Osteocyte (in vitro differentiated cells): Measurements from ENCODE around the gene MYO16. TPM values are rescaled to one million over a fixed set of nuclear protein-coding genes. Genes with fewer than 3 reads are reported as not detected.

ENCODE experiments used
- DNase-seq: peaks from one replicate; pipeline ENCODE4 v3.0.0; 2021; ENCODE audit warnings: mixed read lengths; ENCODE audit not compliant: unreplicated experiment; ENCODE audit errors: extremely low spot score
- H3K27ac Mint-ChIP-seq: one replicate; pipeline ENCODE4 v1.8.0; 2021; ENCODE audit warnings: mild to moderate bottlenecking, mixed read lengths; ENCODE audit not compliant: unreplicated experiment
- H3K27me3 Mint-ChIP-seq: one replicate; pipeline ENCODE4 v1.8.0; 2021; ENCODE audit warnings: mixed read lengths; ENCODE audit not compliant: unreplicated experiment
- H3K36me3 Mint-ChIP-seq: one replicate; pipeline ENCODE4 v1.8.0; 2021; ENCODE audit warnings: mixed read lengths; ENCODE audit not compliant: unreplicated experiment
- H3K4me1 Mint-ChIP-seq: one replicate; pipeline ENCODE4 v1.8.0; 2021; ENCODE audit warnings: mixed read lengths; ENCODE audit not compliant: unreplicated experiment
- H3K4me3 Mint-ChIP-seq: one replicate; pipeline ENCODE4 v1.8.0; 2021; ENCODE audit warnings: mild to moderate bottlenecking, moderate library complexity, mixed read lengths; ENCODE audit not compliant: unreplicated experiment
- H3K9me3 Mint-ChIP-seq: one replicate; pipeline ENCODE4 v1.8.0; 2021; ENCODE audit warnings: mixed read lengths; ENCODE audit not compliant: unreplicated experiment
- CTCF ChIP-seq: fragments of 200-600 bp; sonication (generic); IDR thresholded peaks from 2 replicates; pipeline ENCODE4 v1.5.0; 2021; ENCODE audit warnings: antibody characterized with exemption, mild to moderate bottlenecking, moderate library complexity
- total RNA-seq: library from RNA; stranded (reverse); gene quantifications from 2 replicates; pipeline ENCODE4 v1.2.1, GENCODE V29; 2021

The MYO16 gene
- total RNA-seq, 1 donor from 2014 or later, result 0.13 TPM

GRCh38 chr13:108889324-108889984 is 260.0 kb downstream of the MYO16 start:
- Mint-ChIP-seq H3K27me3 (peaks cover 5% of the 10 kb centered on the region), H3K36me3 (no peaks in the 10 kb centered on the region), H3K4me1 (peaks cover 1% of the 10 kb centered on the region), H3K27ac (no peak overlapping the region), H3K9me3 (no peaks in the 10 kb centered on the region), H3K4me3 (no peak overlapping the region)
- no peak for TF ChIP-seq CTCF
- no peak for DNase-seq

GRCh38 chr13:108895220-108895704 is 265.9 kb downstream of the MYO16 start:
- no peak for DNase-seq
- Mint-ChIP-seq H3K27me3 (peaks cover 10% of the 10 kb centered on the region), H3K27ac (no peak overlapping the region), H3K36me3 (no peaks in the 10 kb centered on the region), H3K4me3 (no peak overlapping the region), H3K9me3 (no peaks in the 10 kb centered on the region), H3K4me1 (peaks cover 5% of the 10 kb centered on the region)
- TF ChIP-seq CTCF, result peak; percentile 76

GRCh38 chr13:108897955-108898354 is 268.5 kb downstream of the MYO16 start:
- H3K36me3 Mint-ChIP-seq, result no peaks in the 10 kb centered on the region
- peaks cover 8% of the 10 kb centered on the region for H3K9me3 Mint-ChIP-seq
- no peak overlapping the region for H3K27ac Mint-ChIP-seq
- H3K4me3 Mint-ChIP-seq, result no peak overlapping the region
- TF ChIP-seq CTCF, result no peak
- H3K27me3 Mint-ChIP-seq, result peaks cover 18% of the 10 kb centered on the region
- no peak for DNase-seq
- peaks cover 10% of the 10 kb centered on the region for H3K4me1 Mint-ChIP-seq

- Mint-ChIP-seq H3K4me1 (peaks cover 6% of the 10 kb centered on the region), H3K27ac (no peak overlapping the region), H3K27me3 (peaks cover 25% of the 10 kb centered on the region), H3K4me3 (no peak overlapping the region), H3K36me3 (no peaks in the 10 kb centered on the region), H3K9me3 (peaks cover 8% of the 10 kb centered on the region)
- TF ChIP-seq CTCF, result no peak
- DNase-seq, result no peak
Observed at GRCh38 chr13:108902405-108903155, 273.2 kb downstream of the MYO16 start.

- Mint-ChIP-seq H3K36me3 (no peaks in the 10 kb centered on the region), H3K4me1 (peaks cover 6% of the 10 kb centered on the region), H3K27me3 (peaks cover 20% of the 10 kb centered on the region), H3K4me3 (no peak overlapping the region), H3K27ac (no peak overlapping the region), H3K9me3 (peaks cover 8% of the 10 kb centered on the region)
- no peak for DNase-seq
- no peak for TF ChIP-seq CTCF
Observed at GRCh38 chr13:108903613-108904012, 274.2 kb downstream of the MYO16 start.
